T-helper 2 cell treated with Interferon-gamma antibody and Interleukin-4, amounts not matched to agents 5 μg/mL and 100 μg/mL, for 36 hours (primary cell): ENCODE results near the gene CDO1.

Source experiments
- DNase-seq: peaks from one replicate; pipeline ENCODE4 v3.0.0; 2021; ENCODE audit warnings: low spot score
- H3K27ac Mint-ChIP-seq: one replicate; pipeline ENCODE4 v1.8.0; 2021; ENCODE audit warnings: mild to moderate bottlenecking, mixed read lengths
- H3K27me3 Mint-ChIP-seq: one replicate; pipeline ENCODE4 v1.8.0; 2021; ENCODE audit warnings: low read depth, mixed read lengths
- H3K36me3 Mint-ChIP-seq: one replicate; pipeline ENCODE4 v1.8.0; 2021; ENCODE audit warnings: low read depth, mixed read lengths
- H3K4me1 Mint-ChIP-seq: one replicate; pipeline ENCODE4 v1.8.0; 2021; ENCODE audit warnings: low read depth, mixed read lengths
- H3K4me3 Mint-ChIP-seq: one replicate; pipeline ENCODE4 v1.8.0; 2022; ENCODE audit warnings: mild to moderate bottlenecking, moderate library complexity, mixed read lengths
- H3K9me3 Mint-ChIP-seq: one replicate; pipeline ENCODE4 v1.8.0; 2021; ENCODE audit warnings: mixed read lengths

The CDO1 gene

GRCh38 chr5:115788440-115788839 is 28.0 kb downstream of the CDO1 start:
- H3K27me3 Mint-ChIP-seq, result peaks cover 45% of the 10 kb centered on the region
- no peaks in the 10 kb centered on the region for H3K36me3 Mint-ChIP-seq
- no peak overlapping the region for H3K4me3 Mint-ChIP-seq
- DNase-seq, result no peak
- no peak overlapping the region for H3K27ac Mint-ChIP-seq
- H3K9me3 Mint-ChIP-seq, result no peaks in the 10 kb centered on the region
- no peaks in the 10 kb centered on the region for H3K4me1 Mint-ChIP-seq

GRCh38 chr5:115787426-115787825 is 29.0 kb downstream of the CDO1 start:
- H3K27ac Mint-ChIP-seq, result no peak overlapping the region
- H3K4me3 Mint-ChIP-seq, result no peak overlapping the region
- peaks cover 38% of the 10 kb centered on the region for H3K27me3 Mint-ChIP-seq
- H3K36me3 Mint-ChIP-seq, result no peaks in the 10 kb centered on the region
- DNase-seq, result no peak
- no peaks in the 10 kb centered on the region for H3K9me3 Mint-ChIP-seq
- H3K4me1 Mint-ChIP-seq, result no peaks in the 10 kb centered on the region

- Mint-ChIP-seq H3K36me3 (no peaks in the 10 kb centered on the region), H3K27ac (no peak overlapping the region), H3K4me1 (no peaks in the 10 kb centered on the region), H3K4me3 (no peak overlapping the region), H3K9me3 (no peaks in the 10 kb centered on the region), H3K27me3 (peaks cover 37% of the 10 kb centered on the region)
- no peak for DNase-seq
Measured at GRCh38 chr5:115785381-115786065, 30.9 kb downstream of the CDO1 start.

GRCh38 chr5:115778417-115778816 is 38.0 kb downstream of the CDO1 start:
- no peak overlapping the region for H3K27ac Mint-ChIP-seq
- no peaks in the 10 kb centered on the region for H3K9me3 Mint-ChIP-seq
- H3K4me1 Mint-ChIP-seq, result no peaks in the 10 kb centered on the region
- H3K27me3 Mint-ChIP-seq, result peaks cover 9% of the 10 kb centered on the region
- H3K4me3 Mint-ChIP-seq, result no peak overlapping the region
- no peak for DNase-seq
- H3K36me3 Mint-ChIP-seq, result no peaks in the 10 kb centered on the region

- Mint-ChIP-seq H3K27ac (no peak overlapping the region), H3K4me1 (no peaks in the 10 kb centered on the region), H3K27me3 (peaks cover 17% of the 10 kb centered on the region), H3K4me3 (no peak overlapping the region), H3K9me3 (no peaks in the 10 kb centered on the region), H3K36me3 (no peaks in the 10 kb centered on the region)
- no peak for DNase-seq
Measured at GRCh38 chr5:115776989-115777388, 39.5 kb downstream of the CDO1 start.

- Mint-ChIP-seq H3K9me3 (no peaks in the 10 kb centered on the region), H3K4me1 (no peaks in the 10 kb centered on the region), H3K4me3 (no peak overlapping the region), H3K36me3 (no peaks in the 10 kb centered on the region), H3K27me3 (peaks cover 14% of the 10 kb centered on the region), H3K27ac (no peak overlapping the region)
- DNase-seq, result no peak
Measured at GRCh38 chr5:115775999-115776398, 40.5 kb downstream of the CDO1 start.

GRCh38 chr5:115774684-115775083 is 41.8 kb downstream of the CDO1 start:
- H3K4me3 Mint-ChIP-seq, result no peak overlapping the region
- H3K9me3 Mint-ChIP-seq, result no peaks in the 10 kb centered on the region
- DNase-seq, result no peak
- H3K27me3 Mint-ChIP-seq, result peaks cover 14% of the 10 kb centered on the region
- no peak overlapping the region for H3K27ac Mint-ChIP-seq
- H3K4me1 Mint-ChIP-seq, result no peaks in the 10 kb centered on the region
- H3K36me3 Mint-ChIP-seq, result no peaks in the 10 kb centered on the region

GRCh38 chr5:115772731-115773475 is 43.6 kb downstream of the CDO1 start:
- no peak overlapping the region for H3K27ac Mint-ChIP-seq

GRCh38 chr5:115770466-115770865 is 46.0 kb downstream of the CDO1 start:
- no peak overlapping the region for H3K4me3 Mint-ChIP-seq

More at GRCh38 chr5:115772731-115773475, 43.6 kb downstream of the CDO1 start:
- H3K4me1 Mint-ChIP-seq, result no peaks in the 10 kb centered on the region
- no peaks in the 10 kb centered on the region for H3K9me3 Mint-ChIP-seq
- no peaks in the 10 kb centered on the region for H3K36me3 Mint-ChIP-seq
- no peak overlapping the region for H3K4me3 Mint-ChIP-seq
- DNase-seq, result no peak
- H3K27me3 Mint-ChIP-seq, result peaks cover 14% of the 10 kb centered on the region

GRCh38 chr5:115767424-115767823 is 49.0 kb downstream of the CDO1 start:
- Mint-ChIP-seq H3K9me3 (no peaks in the 10 kb centered on the region), H3K4me3 (no peak overlapping the region), H3K4me1 (no peaks in the 10 kb centered on the region), H3K36me3 (no peaks in the 10 kb centered on the region), H3K27ac (no peak overlapping the region), H3K27me3 (peaks cover 8% of the 10 kb centered on the region)
- no peak for DNase-seq

More at GRCh38 chr5:115770466-115770865, 46.0 kb downstream of the CDO1 start:
- no peaks in the 10 kb centered on the region for H3K4me1 Mint-ChIP-seq
- no peak for DNase-seq
- no peak overlapping the region for H3K27ac Mint-ChIP-seq
- H3K27me3 Mint-ChIP-seq, result peaks cover 12% of the 10 kb centered on the region
- H3K36me3 Mint-ChIP-seq, result no peaks in the 10 kb centered on the region
- H3K9me3 Mint-ChIP-seq, result no peaks in the 10 kb centered on the region

- no peak for DNase-seq
- Mint-ChIP-seq H3K9me3 (no peaks in the 10 kb centered on the region), H3K4me3 (no peak overlapping the region), H3K4me1 (no peaks in the 10 kb centered on the region), H3K27me3 (peaks cover 7% of the 10 kb centered on the region), H3K36me3 (no peaks in the 10 kb centered on the region), H3K27ac (no peak overlapping the region)
Measured at GRCh38 chr5:115766608-115767007, 49.9 kb downstream of the CDO1 start.

- Mint-ChIP-seq H3K4me1 (no peaks in the 10 kb centered on the region), H3K27me3 (no peaks in the 10 kb centered on the region), H3K4me3 (no peak overlapping the region), H3K27ac (no peak overlapping the region), H3K36me3 (no peaks in the 10 kb centered on the region), H3K9me3 (no peaks in the 10 kb centered on the region)
- no peak for DNase-seq
Measured at GRCh38 chr5:115758356-115758755, 58.1 kb downstream of the CDO1 start.

GRCh38 chr5:115755675-115756074 is 60.8 kb downstream of the CDO1 start:
- Mint-ChIP-seq H3K27me3 (peaks cover 3% of the 10 kb centered on the region), H3K36me3 (no peaks in the 10 kb centered on the region), H3K27ac (no peak overlapping the region), H3K4me3 (no peak overlapping the region), H3K9me3 (no peaks in the 10 kb centered on the region), H3K4me1 (no peaks in the 10 kb centered on the region)
- DNase-seq, result no peak
